AG04449 (cell line): ENCODE data around the gene ITPR2.
"Not testable (repeated sequence)": the region's sequence is repeated elsewhere in the genome, so short reads cannot be mapped to it uniquely, and the experiment has no call there.

ENCODE experiments used
- CTCF ChIA-PET: fragments of 350-600 bp; formaldehyde crosslinking; extraction: SDS; loops from one replicate; lab custom pipeline; 2021; ENCODE audit warnings: antibody characterized with exemption; lab: Yijun Ruan, JAX
- POLR2A ChIA-PET: fragments of 400-600, 350-600 bp; formaldehyde crosslinking; extraction: SDS; loops from one replicate; lab custom pipeline; 2020; ENCODE audit warnings: antibody characterized with exemption, inconsistent platforms; lab: Yijun Ruan, JAX
- DNase-seq: peaks from one replicate; pipeline ENCODE4 v3.0.0-alpha.2; 2010; ENCODE audit warnings: low read depth, low spot score
- H3K4me3 ChIP-seq: 2 replicates; pipeline ENCODE4 v1.5.1; 2011; ENCODE audit warnings: low read depth, mild to moderate bottlenecking, control low read depth, low read length
- TF ChIP-seq, protein P1 (sequence below): IDR thresholded peaks from one replicate; pipeline ENCODE4 v1.5.1; 2011; ENCODE audit warnings: mild to moderate bottlenecking, moderate library complexity, low read length, control low read depth, inconsistent platforms; ENCODE audit not compliant: insufficient read depth; ENCODE audit errors: missing control alignments

ITPR2 gene

DNA sequence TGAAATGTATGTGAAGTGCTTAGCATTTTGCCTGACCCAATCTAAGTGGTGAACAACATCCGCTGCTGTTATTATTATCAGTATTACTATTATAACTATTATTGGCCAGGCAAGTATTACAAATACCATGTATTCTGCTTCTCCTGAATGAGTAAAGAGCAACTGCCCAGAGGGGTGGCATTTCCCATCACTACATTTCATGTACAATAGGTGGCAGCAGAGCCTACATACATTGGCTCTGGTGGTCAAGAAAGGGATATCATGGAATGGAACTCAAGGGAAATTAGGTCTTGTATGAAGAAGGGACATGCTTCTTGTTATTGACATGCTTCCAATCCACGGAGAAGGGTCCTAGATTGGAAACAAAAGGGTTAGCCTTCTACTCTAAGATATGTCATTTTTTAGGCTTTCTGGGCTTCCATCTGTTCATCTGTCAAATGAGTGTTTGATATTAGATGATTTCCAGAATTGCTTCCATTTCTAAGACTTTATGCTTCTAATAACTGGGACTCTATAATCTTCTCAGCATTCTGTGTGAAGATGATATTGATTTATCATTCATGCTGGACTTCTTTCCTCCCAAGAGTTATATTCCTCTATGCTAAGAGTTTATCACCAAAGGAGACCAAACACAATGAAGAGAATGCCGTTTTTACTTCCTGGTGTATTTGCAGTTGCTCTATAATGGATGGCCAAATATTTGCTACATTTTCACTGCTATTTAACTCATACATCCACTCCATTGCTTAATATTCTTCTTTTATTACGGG lies 398.5 kb downstream of the ITPR2 start:
- POLR2A ChIA-PET = no interaction called here
- no peak for DNase-seq
- CTCF ChIA-PET = interaction anchor here (0.7 to 3.4 kb wide), 17 partner anchors 8 to 337 kb away, joined by 3 to 14 read pairs (median 3); no protein-coding TSS in a partner anchor
- TF ChIP-seq, protein P1, sequence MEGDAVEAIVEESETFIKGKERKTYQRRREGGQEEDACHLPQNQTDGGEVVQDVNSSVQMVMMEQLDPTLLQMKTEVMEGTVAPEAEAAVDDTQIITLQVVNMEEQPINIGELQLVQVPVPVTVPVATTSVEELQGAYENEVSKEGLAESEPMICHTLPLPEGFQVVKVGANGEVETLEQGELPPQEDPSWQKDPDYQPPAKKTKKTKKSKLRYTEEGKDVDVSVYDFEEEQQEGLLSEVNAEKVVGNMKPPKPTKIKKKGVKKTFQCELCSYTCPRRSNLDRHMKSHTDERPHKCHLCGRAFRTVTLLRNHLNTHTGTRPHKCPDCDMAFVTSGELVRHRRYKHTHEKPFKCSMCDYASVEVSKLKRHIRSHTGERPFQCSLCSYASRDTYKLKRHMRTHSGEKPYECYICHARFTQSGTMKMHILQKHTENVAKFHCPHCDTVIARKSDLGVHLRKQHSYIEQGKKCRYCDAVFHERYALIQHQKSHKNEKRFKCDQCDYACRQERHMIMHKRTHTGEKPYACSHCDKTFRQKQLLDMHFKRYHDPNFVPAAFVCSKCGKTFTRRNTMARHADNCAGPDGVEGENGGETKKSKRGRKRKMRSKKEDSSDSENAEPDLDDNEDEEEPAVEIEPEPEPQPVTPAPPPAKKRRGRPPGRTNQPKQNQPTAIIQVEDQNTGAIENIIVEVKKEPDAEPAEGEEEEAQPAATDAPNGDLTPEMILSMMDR = peak; percentile 73
- H3K4me3 ChIP-seq = no peak overlapping the region

- CTCF ChIA-PET = interaction anchor here (0.7 to 3.4 kb wide), 17 partner anchors 8 to 336 kb away, joined by 3 to 14 read pairs (median 3); no protein-coding TSS in a partner anchor
- H3K4me3 ChIP-seq, DNase-seq, POLR2A ChIA-PET: not testable (repeated sequence)
Observed at GRCh38 chr12:26433701-26434100, 399.3 kb downstream of the ITPR2 start.

GRCh38 chr12:26431211-26431610 lies 401.8 kb downstream of the ITPR2 start:
- no peak for DNase-seq
- CTCF ChIA-PET = interaction anchor here (1.0 to 2.6 kb wide), 5 partner anchors 14 to 312 kb away, joined by 4 to 12 read pairs (median 6); no protein-coding TSS in a partner anchor

GRCh38 chr12:26430596-26430995 lies 402.4 kb downstream of the ITPR2 start:
- H3K4me3 ChIP-seq, DNase-seq, POLR2A ChIA-PET: not testable (repeated sequence)
- CTCF ChIA-PET = interaction anchor here (0.8 to 1.8 kb wide), 4 partner anchors 15 to 311 kb away, joined by 3 to 6 read pairs (median 4); no protein-coding TSS in a partner anchor

More at GRCh38 chr12:26431211-26431610, 401.8 kb downstream of the ITPR2 start:
- POLR2A ChIA-PET = no interaction called here
- no peak overlapping the region for H3K4me3 ChIP-seq
- TF ChIP-seq, protein P1 = no peak

GRCh38 chr12:26429070-26429691 lies 403.8 kb downstream of the ITPR2 start:
- POLR2A ChIA-PET = no interaction called here
- TF ChIP-seq, protein P1 = no peak
- DNase-seq = no peak
- H3K4me3 ChIP-seq = no peak overlapping the region
- CTCF ChIA-PET = interaction anchor here (0.7 to 1.8 kb wide), 4 partner anchors 16 to 307 kb away, joined by 3 to 6 read pairs (median 4); no protein-coding TSS in a partner anchor

DNA sequence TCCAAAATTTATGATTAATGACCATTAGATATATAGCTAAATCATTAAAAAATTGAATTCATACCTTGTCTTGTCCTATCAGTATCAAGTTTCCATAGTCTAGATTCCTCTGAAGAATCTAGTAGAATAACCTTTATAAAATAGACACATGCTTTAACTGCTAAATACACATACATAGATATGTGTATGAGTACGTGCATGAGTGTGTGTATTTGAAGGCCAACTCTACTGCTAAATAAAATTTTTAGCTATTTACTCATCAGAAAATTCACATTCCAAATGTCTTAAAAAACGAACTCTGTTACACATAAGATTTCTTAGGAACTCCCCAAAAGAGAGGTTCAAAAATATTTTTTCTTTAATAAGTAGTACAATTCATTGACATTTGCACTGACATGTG lies 404.6 kb downstream of the ITPR2 start:
- CTCF ChIA-PET = interaction anchor here (1.4 to 1.8 kb wide), 2 partner anchors 186 to 307 kb away, joined by 3 to 6 read pairs; no protein-coding TSS in a partner anchor
- DNase-seq = peak; percentile 23
- no peak overlapping the region for H3K4me3 ChIP-seq
- POLR2A ChIA-PET = no interaction called here
- TF ChIP-seq, protein P1 = no peak

- TF ChIP-seq, protein P1 = no peak
- DNase-seq = no peak
- ChIA-PET CTCF (no interaction called here), POLR2A (no interaction called here)
- no peak overlapping the region for H3K4me3 ChIP-seq
Observed at GRCh38 chr12:26426652-26427051, 406.3 kb downstream of the ITPR2 start.
